GM21576 (cell line): Measurements from ENCODE around the gene PCDHGA1.
"Not testable (repeated sequence)": the region's sequence is repeated elsewhere in the genome, so short reads cannot be mapped to it uniquely, and the experiment has no call there.

Experiments
- ATAC-seq: cut with Tn5 transposase; IDR thresholded peaks from one replicate; pipeline ENCODE4 v1.9.1; 2021; ENCODE audit warnings: mild to moderate bottlenecking, moderate library complexity; ENCODE audit not compliant: unreplicated experiment

Gene PCDHGA1

GRCh38 chr5:141375444-141376155 lies 45.3 kb downstream of the PCDHGA1 start:
- not testable (repeated sequence) for ATAC-seq

- no peak for ATAC-seq
Measured at GRCh38 chr5:141382469-141383294, 52.4 kb downstream of the PCDHGA1 start, which contains the start of gene PCDHGA7. Gene PCDHGA7, plus strand, starts transcription at chr5:141382742. Its CDS starts 158 bp downstream, at chr5:141382900.

- no peak for ATAC-seq
Measured at GRCh38 chr5:141383345-141383744, 53.0 kb downstream of the PCDHGA1 start.

GRCh38 chr5:141384471-141385267 lies 54.4 kb downstream of the PCDHGA1 start:
- no peak for ATAC-seq

GRCh38 chr5:141387557-141388311 lies 57.4 kb downstream of the PCDHGA1 start, which contains the start of gene PCDHGB4:
Gene PCDHGB4, plus strand, starts transcription at chr5:141387698. Its CDS starts 187 bp downstream, at chr5:141387885.
- peak; percentile 76 for ATAC-seq

- no peak for ATAC-seq
Measured at GRCh38 chr5:141388661-141389060, 58.3 kb downstream of the PCDHGA1 start.

GRCh38 chr5:141389153-141390042 lies 59.1 kb downstream of the PCDHGA1 start:
- no peak for ATAC-seq

GRCh38 chr5:141392429-141393198 lies 62.3 kb downstream of the PCDHGA1 start, which contains the start of gene PCDHGA8:
Gene PCDHGA8, plus strand, starts transcription at chr5:141392633. Its CDS starts 181 bp downstream, at chr5:141392814.
- ATAC-seq: no peak

GRCh38 chr5:141393267-141393666 lies 63.0 kb downstream of the PCDHGA1 start:
- ATAC-seq: no peak

- ATAC-seq: not testable (repeated sequence)
Measured at GRCh38 chr5:141394401-141395187, 64.3 kb downstream of the PCDHGA1 start.

- peak; percentile 91 for ATAC-seq
Measured at GRCh38 chr5:141397756-141398551, 67.6 kb downstream of the PCDHGA1 start, which contains the start of gene PCDHGB5. Gene PCDHGB5, plus strand, starts transcription at chr5:141397947. Its CDS starts 181 bp downstream, at chr5:141398128.

- ATAC-seq: no peak
Measured at GRCh38 chr5:141398608-141399007, 68.3 kb downstream of the PCDHGA1 start.

GRCh38 chr5:141399555-141400258 lies 69.4 kb downstream of the PCDHGA1 start:
- ATAC-seq: no peak

GRCh38 chr5:141402553-141403243 lies 72.4 kb downstream of the PCDHGA1 start, which contains the start of gene PCDHGA9:
Gene PCDHGA9, plus strand, starts transcription at chr5:141402778. Its CDS starts 175 bp downstream, at chr5:141402953.
- no peak for ATAC-seq

- no peak for ATAC-seq
Measured at GRCh38 chr5:141403387-141403786, 73.1 kb downstream of the PCDHGA1 start.
